HepG2 (cell line): Measurements from ENCODE around the gene HEMK1. TPM values are rescaled to one million over a fixed set of nuclear protein-coding genes. Genes with fewer than 3 reads are reported as not detected.

ENCODE experiments used
- EP300 ChIP-seq, 3 experiments: sonication (generic) in 1 of 3; formaldehyde crosslinking in 1 of 3; IDR thresholded peaks; 2 replicates each; pipeline versions ENCODE4 v1.5.1 to v1.6.1; 2011 to 2020; ENCODE audit warnings: low read depth in 2 of 3, low read length in 2 of 3, borderline replicate concordance in 1 of 3, improper control_type of control experiment in 1 of 3, mild to moderate bottlenecking in 1 of 3, missing genetic modification reagents in 1 of 3, moderate library complexity in 1 of 3
- FOXO4 ChIP-seq: sonication (generic); formaldehyde crosslinking; conservative IDR thresholded peaks from 2 replicates; pipeline ENCODE4 v1.8.1; 2023; ENCODE audit warnings: missing genetic modification reagents
- NR2C2 ChIP-seq: sonication (generic); formaldehyde crosslinking; IDR thresholded peaks from 2 replicates; pipeline ENCODE4 v1.4.0; 2020; ENCODE audit warnings: missing genetic modification reagents, mild to moderate bottlenecking, moderate library complexity, borderline replicate concordance
- REXO4 ChIP-seq: sonication (generic); formaldehyde crosslinking; IDR thresholded peaks from 2 replicates; pipeline ENCODE4 v1.8.0; 2022; ENCODE audit warnings: missing genetic modification reagents, mild to moderate bottlenecking, borderline replicate concordance
- ZBTB39 ChIP-seq: sonication (generic); formaldehyde crosslinking; IDR thresholded peaks from 2 replicates; pipeline ENCODE4 v1.5.0; 2020; ENCODE audit warnings: missing genetic modification reagents
- ZNF264 ChIP-seq: sonication (generic); formaldehyde crosslinking; IDR thresholded peaks from 2 replicates; pipeline ENCODE4 v1.4.0; 2020; ENCODE audit warnings: missing genetic modification reagents
- ZNF329 ChIP-seq: sonication (generic); formaldehyde crosslinking; IDR thresholded peaks from 2 replicates; pipeline ENCODE4 v1.9.0; 2021; ENCODE audit warnings: low read depth, mild to moderate bottlenecking, missing genetic modification reagents
- ZNF569 ChIP-seq: sonication (generic); formaldehyde crosslinking; IDR thresholded peaks from 2 replicates; pipeline ENCODE4 v1.5.0; 2020; ENCODE audit warnings: mild to moderate bottlenecking, missing genetic modification reagents, moderate library complexity, borderline replicate concordance
- polyA plus RNA-seq, 8 experiments: library from polyadenylated mRNA; depleted of rRNA in 3 of 8; stranded (reverse) in 7 of 8; unstranded in 1 of 8; fragments of >200 nt; fragmentation: Illumina TruSeq in 4 of 8; extraction: Trizol in 4 of 8; gene quantifications; 2 replicates each; pipeline versions ENCODE4 v1.2.1 to v1.2.3, GENCODE V29; 2011 to 2016; ENCODE audit warnings: low read depth in 4 of 8, missing spikeins in 1 of 8, mixed read lengths in 1 of 8; ENCODE audit not compliant: insufficient read depth in 1 of 8
- total RNA-seq, 5 experiments: library from RNA; depleted of rRNA; stranded (reverse); fragments of >200 nt; fragmentation: Illumina TruSeq; extraction: Trizol; gene quantifications; 2 replicates each; pipeline ENCODE4 v1.2.3, GENCODE V29; 2016; ENCODE audit warnings: low read depth in 1 of 5
- TF ChIP-seq, protein P1 (sequence below): sonication (generic); formaldehyde crosslinking; IDR thresholded peaks from 2 replicates; pipeline ENCODE4 v1.5.1; 2020; ENCODE audit warnings: mild to moderate bottlenecking, missing genetic modification reagents, borderline replicate concordance
- TF ChIP-seq, protein P2 (sequence below): IDR thresholded peaks from 2 replicates; pipeline ENCODE4 v1.6.1; 2018; ENCODE audit warnings: missing genetic modification reagents
- TF ChIP-seq, protein P3 (sequence below): sonication (generic); formaldehyde crosslinking; IDR thresholded peaks from 2 replicates; pipeline ENCODE4 v1.4.0; 2020; ENCODE audit warnings: missing genetic modification reagents
- TF ChIP-seq, protein P4 (sequence below): sonication (generic); formaldehyde crosslinking; IDR thresholded peaks from 2 replicates; pipeline ENCODE4 v1.4.0; 2020; ENCODE audit warnings: low read depth, mild to moderate bottlenecking, missing genetic modification reagents

Gene HEMK1
- total and polyA plus RNA-seq, 2 of the 13 experiments (the other 11 are each of a cell fraction or from before 2014, with no cell fraction given), result 9.8 to 12.6 TPM

DNA sequence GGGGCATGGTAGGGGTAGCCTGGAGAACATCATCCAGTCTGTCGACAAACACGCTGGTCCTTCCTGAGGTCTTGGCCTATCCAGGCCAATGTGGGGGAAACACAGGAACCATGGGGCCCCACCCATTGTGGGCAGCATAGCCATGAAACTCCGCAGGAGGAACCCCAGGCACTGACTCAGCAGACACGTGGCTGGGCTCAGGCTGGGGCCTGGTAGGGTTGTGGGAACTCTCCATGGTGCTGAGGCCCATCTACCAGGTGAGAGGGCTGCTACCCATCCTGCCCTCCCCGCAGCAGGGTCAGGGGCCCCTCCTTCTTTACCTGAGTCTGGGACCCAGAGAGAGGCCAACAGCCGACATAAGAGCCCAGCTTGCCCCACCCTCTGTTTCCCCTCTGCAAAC lies 43.3 kb upstream of the HEMK1 start (continued):
- TF ChIP-seq ZBTB39, result no peak
- no peak for TF ChIP-seq ZNF329 (CRISPR knock-in tag)
- no peak for TF ChIP-seq FOXO4
- no peak for TF ChIP-seq REXO4
- TF ChIP-seq, protein P1, sequence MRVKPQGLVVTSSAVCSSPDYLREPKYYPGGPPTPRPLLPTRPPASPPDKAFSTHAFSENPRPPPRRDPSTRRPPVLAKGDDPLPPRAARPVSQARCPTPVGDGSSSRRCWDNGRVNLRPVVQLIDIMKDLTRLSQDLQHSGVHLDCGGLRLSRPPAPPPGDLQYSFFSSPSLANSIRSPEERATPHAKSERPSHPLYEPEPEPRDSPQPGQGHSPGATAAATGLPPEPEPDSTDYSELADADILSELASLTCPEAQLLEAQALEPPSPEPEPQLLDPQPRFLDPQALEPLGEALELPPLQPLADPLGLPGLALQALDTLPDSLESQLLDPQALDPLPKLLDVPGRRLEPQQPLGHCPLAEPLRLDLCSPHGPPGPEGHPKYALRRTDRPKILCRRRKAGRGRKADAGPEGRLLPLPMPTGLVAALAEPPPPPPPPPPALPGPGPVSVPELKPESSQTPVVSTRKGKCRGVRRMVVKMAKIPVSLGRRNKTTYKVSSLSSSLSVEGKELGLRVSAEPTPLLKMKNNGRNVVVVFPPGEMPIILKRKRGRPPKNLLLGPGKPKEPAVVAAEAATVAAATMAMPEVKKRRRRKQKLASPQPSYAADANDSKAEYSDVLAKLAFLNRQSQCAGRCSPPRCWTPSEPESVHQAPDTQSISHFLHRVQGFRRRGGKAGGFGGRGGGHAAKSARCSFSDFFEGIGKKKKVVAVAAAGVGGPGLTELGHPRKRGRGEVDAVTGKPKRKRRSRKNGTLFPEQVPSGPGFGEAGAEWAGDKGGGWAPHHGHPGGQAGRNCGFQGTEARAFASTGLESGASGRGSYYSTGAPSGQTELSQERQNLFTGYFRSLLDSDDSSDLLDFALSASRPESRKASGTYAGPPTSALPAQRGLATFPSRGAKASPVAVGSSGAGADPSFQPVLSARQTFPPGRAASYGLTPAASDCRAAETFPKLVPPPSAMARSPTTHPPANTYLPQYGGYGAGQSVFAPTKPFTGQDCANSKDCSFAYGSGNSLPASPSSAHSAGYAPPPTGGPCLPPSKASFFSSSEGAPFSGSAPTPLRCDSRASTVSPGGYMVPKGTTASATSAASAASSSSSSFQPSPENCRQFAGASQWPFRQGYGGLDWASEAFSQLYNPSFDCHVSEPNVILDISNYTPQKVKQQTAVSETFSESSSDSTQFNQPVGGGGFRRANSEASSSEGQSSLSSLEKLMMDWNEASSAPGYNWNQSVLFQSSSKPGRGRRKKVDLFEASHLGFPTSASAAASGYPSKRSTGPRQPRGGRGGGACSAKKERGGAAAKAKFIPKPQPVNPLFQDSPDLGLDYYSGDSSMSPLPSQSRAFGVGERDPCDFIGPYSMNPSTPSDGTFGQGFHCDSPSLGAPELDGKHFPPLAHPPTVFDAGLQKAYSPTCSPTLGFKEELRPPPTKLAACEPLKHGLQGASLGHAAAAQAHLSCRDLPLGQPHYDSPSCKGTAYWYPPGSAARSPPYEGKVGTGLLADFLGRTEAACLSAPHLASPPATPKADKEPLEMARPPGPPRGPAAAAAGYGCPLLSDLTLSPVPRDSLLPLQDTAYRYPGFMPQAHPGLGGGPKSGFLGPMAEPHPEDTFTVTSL, result no peak
- no peak for TF ChIP-seq EP300 (IDR thresholded peaks at IDR 0.05; ENCODE audit: low read depth in 2 of 2, low read length in 2 of 2)
- TF ChIP-seq EP300 (CRISPR knock-in tag; IDR thresholded peaks at IDR 0.05; ENCODE audit: borderline replicate concordance), result no peak
- TF ChIP-seq, protein P2, sequence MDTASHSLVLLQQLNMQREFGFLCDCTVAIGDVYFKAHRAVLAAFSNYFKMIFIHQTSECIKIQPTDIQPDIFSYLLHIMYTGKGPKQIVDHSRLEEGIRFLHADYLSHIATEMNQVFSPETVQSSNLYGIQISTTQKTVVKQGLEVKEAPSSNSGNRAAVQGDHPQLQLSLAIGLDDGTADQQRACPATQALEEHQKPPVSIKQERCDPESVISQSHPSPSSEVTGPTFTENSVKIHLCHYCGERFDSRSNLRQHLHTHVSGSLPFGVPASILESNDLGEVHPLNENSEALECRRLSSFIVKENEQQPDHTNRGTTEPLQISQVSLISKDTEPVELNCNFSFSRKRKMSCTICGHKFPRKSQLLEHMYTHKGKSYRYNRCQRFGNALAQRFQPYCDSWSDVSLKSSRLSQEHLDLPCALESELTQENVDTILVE, result 0 out of 2 replicates have a peak, but pooled peaks have one; percentile 39
- TF ChIP-seq, protein P3, sequence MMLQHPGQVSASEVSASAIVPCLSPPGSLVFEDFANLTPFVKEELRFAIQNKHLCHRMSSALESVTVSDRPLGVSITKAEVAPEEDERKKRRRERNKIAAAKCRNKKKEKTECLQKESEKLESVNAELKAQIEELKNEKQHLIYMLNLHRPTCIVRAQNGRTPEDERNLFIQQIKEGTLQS, result peak; percentile 46; the same call in 1 of the 2 replicates
- TF ChIP-seq NR2C2 (CRISPR knock-in tag), result no peak
- TF ChIP-seq ZNF569 (CRISPR knock-in tag), result no peak
- TF ChIP-seq, protein P4, sequence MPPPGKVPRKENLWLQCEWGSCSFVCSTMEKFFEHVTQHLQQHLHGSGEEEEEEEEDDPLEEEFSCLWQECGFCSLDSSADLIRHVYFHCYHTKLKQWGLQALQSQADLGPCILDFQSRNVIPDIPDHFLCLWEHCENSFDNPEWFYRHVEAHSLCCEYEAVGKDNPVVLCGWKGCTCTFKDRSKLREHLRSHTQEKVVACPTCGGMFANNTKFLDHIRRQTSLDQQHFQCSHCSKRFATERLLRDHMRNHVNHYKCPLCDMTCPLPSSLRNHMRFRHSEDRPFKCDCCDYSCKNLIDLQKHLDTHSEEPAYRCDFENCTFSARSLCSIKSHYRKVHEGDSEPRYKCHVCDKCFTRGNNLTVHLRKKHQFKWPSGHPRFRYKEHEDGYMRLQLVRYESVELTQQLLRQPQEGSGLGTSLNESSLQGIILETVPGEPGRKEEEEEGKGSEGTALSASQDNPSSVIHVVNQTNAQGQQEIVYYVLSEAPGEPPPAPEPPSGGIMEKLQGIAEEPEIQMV (CRISPR knock-in tag), result no peak
- no peak for TF ChIP-seq ZNF264 (CRISPR knock-in tag)
